Progenitor cell of endocrine pancreas (in vitro differentiated cells): ENCODE results near the gene COL3A1. TPM values are rescaled to one million over a fixed set of nuclear protein-coding genes. Genes with fewer than 3 reads are reported as not detected.

Source experiments
- DNase-seq: peaks from one replicate; pipeline ENCODE4 v3.0.0; 2021; ENCODE audit warnings: low spot score; ENCODE audit not compliant: unreplicated experiment
- H3K27ac Mint-ChIP-seq: 2 replicates; pipeline ENCODE4 v1.8.0; 2021; ENCODE audit warnings: mild to moderate bottlenecking, moderate library complexity, mixed read lengths
- H3K27me3 Mint-ChIP-seq: 2 replicates; pipeline ENCODE4 v1.8.0; 2021; ENCODE audit warnings: mixed read lengths
- H3K36me3 Mint-ChIP-seq: 2 replicates; pipeline ENCODE4 v1.8.0; 2022; ENCODE audit warnings: mixed read lengths; ENCODE audit not compliant: insufficient read depth
- H3K4me1 Mint-ChIP-seq: 2 replicates; pipeline ENCODE4 v1.8.0; 2021; ENCODE audit warnings: low read depth, mixed read lengths
- H3K4me3 Mint-ChIP-seq: 2 replicates; pipeline ENCODE4 v1.8.0; 2021; ENCODE audit warnings: low read depth, mild to moderate bottlenecking, moderate library complexity, mixed read lengths
- H3K9me3 Mint-ChIP-seq: 2 replicates; pipeline ENCODE4 v1.8.0; 2021; ENCODE audit warnings: low read depth, mixed read lengths
- total RNA-seq: library from RNA; stranded (reverse); gene quantifications from 2 replicates; pipeline ENCODE4 v1.2.1, GENCODE V29; 2021
- TF ChIP-seq, protein P1 (sequence below): fragments of 200-600 bp; sonication (generic); IDR thresholded peaks from one replicate; pipeline ENCODE4 v1.5.0; 2021; ENCODE audit warnings: antibody characterized with exemption, mild to moderate bottlenecking; ENCODE audit not compliant: unreplicated experiment

COL3A1 gene
- total RNA-seq, 1 donor from 2014 or later: 15.5 TPM

DNA sequence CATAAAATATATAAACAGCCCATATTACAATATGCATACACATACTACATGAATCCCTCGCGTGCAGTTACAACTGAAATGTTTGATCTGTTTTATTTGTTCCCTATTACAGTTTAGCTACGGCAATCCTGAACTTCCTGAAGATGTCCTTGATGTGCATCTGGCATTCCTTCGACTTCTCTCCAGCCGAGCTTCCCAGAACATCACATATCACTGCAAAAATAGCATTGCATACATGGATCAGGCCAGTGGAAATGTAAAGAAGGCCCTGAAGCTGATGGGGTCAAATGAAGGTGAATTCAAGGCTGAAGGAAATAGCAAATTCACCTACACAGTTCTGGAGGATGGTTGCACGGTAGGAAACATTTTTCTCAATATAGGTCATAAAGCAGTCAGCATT lies 36.4 kb downstream of the COL3A1 start:
- Mint-ChIP-seq H3K27ac (no peak overlapping the region), H3K4me1 (no peaks in the 10 kb centered on the region), H3K36me3 (no peaks in the 10 kb centered on the region), H3K4me3 (no peak overlapping the region), H3K9me3 (no peaks in the 10 kb centered on the region), H3K27me3 (no peaks in the 10 kb centered on the region)
- DNase-seq: no peak
- TF ChIP-seq, protein P1, sequence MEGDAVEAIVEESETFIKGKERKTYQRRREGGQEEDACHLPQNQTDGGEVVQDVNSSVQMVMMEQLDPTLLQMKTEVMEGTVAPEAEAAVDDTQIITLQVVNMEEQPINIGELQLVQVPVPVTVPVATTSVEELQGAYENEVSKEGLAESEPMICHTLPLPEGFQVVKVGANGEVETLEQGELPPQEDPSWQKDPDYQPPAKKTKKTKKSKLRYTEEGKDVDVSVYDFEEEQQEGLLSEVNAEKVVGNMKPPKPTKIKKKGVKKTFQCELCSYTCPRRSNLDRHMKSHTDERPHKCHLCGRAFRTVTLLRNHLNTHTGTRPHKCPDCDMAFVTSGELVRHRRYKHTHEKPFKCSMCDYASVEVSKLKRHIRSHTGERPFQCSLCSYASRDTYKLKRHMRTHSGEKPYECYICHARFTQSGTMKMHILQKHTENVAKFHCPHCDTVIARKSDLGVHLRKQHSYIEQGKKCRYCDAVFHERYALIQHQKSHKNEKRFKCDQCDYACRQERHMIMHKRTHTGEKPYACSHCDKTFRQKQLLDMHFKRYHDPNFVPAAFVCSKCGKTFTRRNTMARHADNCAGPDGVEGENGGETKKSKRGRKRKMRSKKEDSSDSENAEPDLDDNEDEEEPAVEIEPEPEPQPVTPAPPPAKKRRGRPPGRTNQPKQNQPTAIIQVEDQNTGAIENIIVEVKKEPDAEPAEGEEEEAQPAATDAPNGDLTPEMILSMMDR: no peak

DNA sequence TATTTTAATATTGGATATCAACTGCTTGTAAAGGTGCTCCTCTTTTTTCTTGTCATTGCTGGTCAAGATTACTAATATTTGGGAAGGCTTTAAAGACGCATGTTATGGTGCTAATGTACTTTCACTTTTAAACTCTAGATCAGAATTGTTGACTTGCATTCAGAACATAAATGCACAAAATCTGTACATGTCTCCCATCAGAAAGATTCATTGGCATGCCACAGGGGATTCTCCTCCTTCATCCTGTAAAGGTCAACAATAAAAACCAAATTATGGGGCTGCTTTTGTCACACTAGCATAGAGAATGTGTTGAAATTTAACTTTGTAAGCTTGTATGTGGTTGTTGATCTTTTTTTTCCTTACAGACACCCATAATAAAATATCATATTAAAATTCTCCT lies 38.2 kb downstream of the COL3A1 start:
- TF ChIP-seq, protein P1: no peak
- Mint-ChIP-seq H3K27ac (no peak overlapping the region), H3K36me3 (no peaks in the 10 kb centered on the region), H3K9me3 (no peaks in the 10 kb centered on the region), H3K27me3 (no peaks in the 10 kb centered on the region), H3K4me3 (no peak overlapping the region), H3K4me1 (no peaks in the 10 kb centered on the region)
- DNase-seq: no peak

DNA sequence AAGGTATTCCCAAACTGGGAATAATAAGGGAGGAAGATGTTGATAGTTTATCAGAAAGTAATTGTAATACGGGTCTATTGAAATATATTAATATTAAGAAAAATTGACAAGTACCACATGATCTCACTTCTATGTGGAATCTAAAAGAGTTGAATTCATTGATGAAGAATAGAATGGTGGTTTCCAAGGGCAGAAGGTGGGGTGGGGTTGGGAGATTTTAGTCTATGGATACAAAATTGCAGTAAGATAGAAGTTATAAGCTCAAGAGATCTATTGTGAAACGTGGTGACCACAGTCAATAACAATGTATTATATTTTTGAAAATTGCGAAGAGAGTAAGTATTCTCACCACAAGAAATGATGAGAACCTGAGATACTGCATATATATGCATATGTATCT lies 38.9 kb downstream of the COL3A1 start:
- Mint-ChIP-seq H3K27ac (no peak overlapping the region), H3K27me3 (no peaks in the 10 kb centered on the region), H3K4me1 (no peaks in the 10 kb centered on the region), H3K9me3 (no peaks in the 10 kb centered on the region), H3K36me3 (no peaks in the 10 kb centered on the region), H3K4me3 (no peak overlapping the region)
- TF ChIP-seq, protein P1: no peak
- DNase-seq: no peak

DNA sequence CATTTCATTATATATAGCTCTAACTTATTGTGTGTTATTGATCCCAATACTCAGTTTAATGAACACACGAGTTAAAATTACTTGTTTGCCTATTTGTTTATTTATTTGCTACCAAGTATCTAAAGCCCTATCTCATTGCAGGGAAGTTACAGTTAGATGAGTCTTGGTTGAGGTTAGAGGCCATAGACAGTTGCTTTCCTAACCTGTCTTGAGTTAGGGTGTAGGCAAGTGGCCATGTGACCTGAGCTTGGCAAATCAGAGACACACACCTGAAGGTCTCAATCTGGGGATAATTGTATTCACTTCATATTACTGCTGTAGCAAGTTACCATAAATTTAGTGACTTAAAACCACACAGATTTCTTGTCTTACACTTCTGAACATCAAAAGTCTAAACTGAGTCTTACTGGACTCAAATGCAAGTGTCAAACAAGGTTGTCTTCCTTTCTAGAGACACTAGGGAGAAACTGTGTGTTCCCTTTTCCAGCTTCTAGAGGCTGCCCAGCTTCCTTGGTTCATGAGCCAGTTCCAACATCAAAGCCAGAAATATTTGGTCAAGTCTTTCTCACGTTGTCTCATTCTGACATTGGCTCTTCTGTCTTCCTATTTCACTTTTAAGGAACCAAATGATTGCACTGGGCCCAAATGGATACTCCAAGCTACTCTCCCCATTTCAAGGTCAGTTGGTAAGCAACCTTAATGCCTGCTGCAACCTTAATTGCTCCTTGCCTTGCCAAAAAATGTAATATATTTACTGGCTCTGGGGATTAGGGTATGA lies 39.7 kb downstream of the COL3A1 start:
- H3K4me1 Mint-ChIP-seq: no peaks in the 10 kb centered on the region
- no peaks in the 10 kb centered on the region for H3K9me3 Mint-ChIP-seq
- H3K27ac Mint-ChIP-seq: no peak overlapping the region
- no peaks in the 10 kb centered on the region for H3K27me3 Mint-ChIP-seq
- no peaks in the 10 kb centered on the region for H3K36me3 Mint-ChIP-seq
- H3K4me3 Mint-ChIP-seq: no peak overlapping the region
- no peak for DNase-seq
- TF ChIP-seq, protein P1: no peak

DNA sequence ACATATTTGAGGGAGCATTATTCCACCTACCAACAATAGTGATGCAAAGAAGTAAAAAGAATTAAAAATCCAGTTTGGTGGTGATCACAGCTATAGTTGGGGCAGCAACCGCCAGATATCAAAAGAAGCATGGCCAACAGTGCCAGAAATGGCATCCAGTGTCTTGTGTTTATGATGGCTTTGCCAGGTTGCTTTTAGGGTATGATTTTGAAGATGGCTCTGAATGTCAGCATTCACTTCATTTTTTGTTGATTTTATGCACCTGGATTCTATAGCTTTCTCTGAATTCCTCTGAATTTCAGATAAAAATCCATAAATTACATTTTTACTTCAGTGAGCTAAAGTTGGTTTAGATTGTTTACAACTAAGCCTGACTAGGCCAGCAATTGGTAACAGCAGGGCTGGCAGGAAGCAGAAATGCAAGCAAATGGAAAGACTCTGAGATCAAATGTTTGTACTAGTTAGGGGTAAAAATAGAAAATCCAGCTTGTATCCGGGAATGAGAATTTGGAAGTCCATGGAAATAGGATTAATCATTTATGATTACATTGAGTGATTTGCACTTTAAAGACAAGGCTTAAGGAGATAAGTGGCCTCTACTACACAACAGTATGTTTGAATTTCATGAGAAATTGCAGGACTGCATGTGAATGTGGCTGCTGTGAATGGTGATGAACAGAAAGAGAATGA lies 40.4 kb downstream of the COL3A1 start:
- Mint-ChIP-seq H3K27me3 (no peaks in the 10 kb centered on the region), H3K4me1 (no peaks in the 10 kb centered on the region), H3K4me3 (no peak overlapping the region), H3K9me3 (no peaks in the 10 kb centered on the region), H3K36me3 (no peaks in the 10 kb centered on the region), H3K27ac (no peak overlapping the region)
- TF ChIP-seq, protein P1: no peak
- no peak for DNase-seq
